MG63 (cell line): ENCODE measurements around the gene CHMP4B. TPM values are rescaled to one million over a fixed set of nuclear protein-coding genes. Genes with fewer than 3 reads are reported as not detected.
A peak's percentile ranks its signal among the peaks of the same experiment; 100 is the strongest.

Experiments used
- DNase-seq: peaks from one replicate; pipeline ENCODE4 v3.0.0-alpha.2; 2020
- H3K27me3 ChIP-seq: fragments of 250-450 bp; sonication (Bioruptor Pico); 2 replicates; pipeline ENCODE4 v1.5.1; 2020; ENCODE audit warnings: mild to moderate bottlenecking, moderate library complexity
- H3K36me3 ChIP-seq: fragments of 250-450 bp; sonication (Bioruptor Pico); 2 replicates; pipeline ENCODE4 v1.5.1; 2020; ENCODE audit warnings: mild to moderate bottlenecking, moderate library complexity
- H3K4me3 ChIP-seq: fragments of 250-450 bp; sonication (Bioruptor Pico); 2 replicates; pipeline ENCODE4 v1.5.1; 2020; ENCODE audit warnings: mild to moderate bottlenecking, moderate library complexity
- H3K9me3 ChIP-seq: fragments of 250-450 bp; sonication (Bioruptor Pico); 2 replicates; pipeline ENCODE4 v1.5.1; 2020; ENCODE audit warnings: mild to moderate bottlenecking, moderate library complexity
- total RNA-seq: library from RNA; depleted of rRNA; stranded (reverse); fragments of >200 nt; shearing (Covaris generic); gene quantifications from 2 replicates; pipeline ENCODE4 v1.2.3, GENCODE V29; 2014; ENCODE audit warnings: low replicate concordance; rRNA removed

Gene CHMP4B
- total RNA-seq, 1 experiment from 2014 or later = 73.9 TPM

- Histone ChIP-seq H3K4me3 (no peak overlapping the region), H3K9me3 (peaks cover 10% of the 10 kb centered on the region), H3K36me3 (no peaks in the 10 kb centered on the region), H3K27me3 (no peaks in the 10 kb centered on the region)
- no peak for DNase-seq
Measured at GRCh38 chr20:33882481-33882880, 71.3 kb downstream of the CHMP4B start.

GRCh38 chr20:33883164-33883563 lies 72.0 kb downstream of the CHMP4B start:
- H3K9me3 ChIP-seq = peaks cover 10% of the 10 kb centered on the region
- H3K27me3 ChIP-seq = no peaks in the 10 kb centered on the region
- no peak overlapping the region for H3K4me3 ChIP-seq
- no peak for DNase-seq
- no peaks in the 10 kb centered on the region for H3K36me3 ChIP-seq

GRCh38 chr20:33884633-33885032 lies 73.5 kb downstream of the CHMP4B start:
- Histone ChIP-seq H3K9me3 (peaks cover under 1% of the 10 kb centered on the region), H3K27me3 (no peaks in the 10 kb centered on the region), H3K36me3 (no peaks in the 10 kb centered on the region), H3K4me3 (no peak overlapping the region)
- DNase-seq = no peak

- H3K27me3 ChIP-seq = no peaks in the 10 kb centered on the region
- DNase-seq = no peak
- no peaks in the 10 kb centered on the region for H3K36me3 ChIP-seq
- no peak overlapping the region for H3K4me3 ChIP-seq
- H3K9me3 ChIP-seq = peaks cover 15% of the 10 kb centered on the region
Measured at GRCh38 chr20:33889312-33889711, 78.2 kb downstream of the CHMP4B start.

- peaks cover 15% of the 10 kb centered on the region for H3K9me3 ChIP-seq
- no peaks in the 10 kb centered on the region for H3K36me3 ChIP-seq
- H3K4me3 ChIP-seq = no peak overlapping the region
- no peak for DNase-seq
- no peaks in the 10 kb centered on the region for H3K27me3 ChIP-seq
Measured at GRCh38 chr20:33890557-33890956, 79.4 kb downstream of the CHMP4B start.

- peak; percentile 35 for DNase-seq
- no peak overlapping the region for H3K4me3 ChIP-seq
Measured at GRCh38 chr20:33893314-33893713, 82.2 kb downstream of the CHMP4B start.

GRCh38 chr20:33894798-33895197 lies 83.7 kb downstream of the CHMP4B start:
- no peak for DNase-seq
- Histone ChIP-seq H3K27me3 (no peaks in the 10 kb centered on the region), H3K36me3 (no peaks in the 10 kb centered on the region), H3K4me3 (no peak overlapping the region), H3K9me3 (peaks cover 15% of the 10 kb centered on the region)

More at GRCh38 chr20:33893314-33893713, 82.2 kb downstream of the CHMP4B start:
- H3K36me3 ChIP-seq = no peaks in the 10 kb centered on the region
- peaks cover 15% of the 10 kb centered on the region for H3K9me3 ChIP-seq
- H3K27me3 ChIP-seq = no peaks in the 10 kb centered on the region

- DNase-seq = peak; percentile 55
- Histone ChIP-seq H3K36me3 (no peaks in the 10 kb centered on the region), H3K27me3 (no peaks in the 10 kb centered on the region), H3K9me3 (no peaks in the 10 kb centered on the region), H3K4me3 (no peak overlapping the region)
Measured at GRCh38 chr20:33896509-33896908, 85.4 kb downstream of the CHMP4B start.

- no peak overlapping the region for H3K4me3 ChIP-seq
- H3K27me3 ChIP-seq = no peaks in the 10 kb centered on the region
- H3K9me3 ChIP-seq = no peaks in the 10 kb centered on the region
- H3K36me3 ChIP-seq = no peaks in the 10 kb centered on the region
- no peak for DNase-seq
Measured at GRCh38 chr20:33897313-33897912, 86.3 kb downstream of the CHMP4B start.

GRCh38 chr20:33899106-33899505 lies 88.0 kb downstream of the CHMP4B start:
- no peak for DNase-seq
- Histone ChIP-seq H3K36me3 (no peaks in the 10 kb centered on the region), H3K27me3 (no peaks in the 10 kb centered on the region), H3K4me3 (no peak overlapping the region), H3K9me3 (no peaks in the 10 kb centered on the region)

GRCh38 chr20:33900521-33901131 lies 89.5 kb downstream of the CHMP4B start:
- Histone ChIP-seq H3K4me3 (no peak overlapping the region), H3K36me3 (no peaks in the 10 kb centered on the region), H3K9me3 (no peaks in the 10 kb centered on the region), H3K27me3 (no peaks in the 10 kb centered on the region)
- DNase-seq = no peak

GRCh38 chr20:33901132-33901523 lies 90.0 kb downstream of the CHMP4B start:
- Histone ChIP-seq H3K4me3 (no peak overlapping the region), H3K9me3 (no peaks in the 10 kb centered on the region), H3K36me3 (no peaks in the 10 kb centered on the region), H3K27me3 (no peaks in the 10 kb centered on the region)
- no peak for DNase-seq

GRCh38 chr20:33902011-33902410 lies 90.9 kb downstream of the CHMP4B start:
- no peak overlapping the region for H3K4me3 ChIP-seq
- no peaks in the 10 kb centered on the region for H3K9me3 ChIP-seq
- DNase-seq = no peak
- H3K27me3 ChIP-seq = no peaks in the 10 kb centered on the region
- H3K36me3 ChIP-seq = no peaks in the 10 kb centered on the region

Other genes starting within 250 kb of the CHMP4B start
- not detected in 2 replicates for gene C20orf144, start 149.0 kb upstream of the CHMP4B start, total RNA-seq
- 2.4 and 3.5 TPM in 2 replicates for gene ACTL10, start 144.4 kb upstream of the CHMP4B start, total RNA-seq
- 4.4 and 17.4 TPM in 2 replicates for gene NECAB3, start 136.9 kb upstream of the CHMP4B start, total RNA-seq
- gene E2F1, start 125.0 kb upstream of the CHMP4B start, total RNA-seq = 52.1 and 57.2 TPM in 2 replicates
- gene PXMP4, start 91.0 kb upstream of the CHMP4B start, total RNA-seq = 1.5 and 2.7 TPM in 2 replicates
- 1.0 and 1.5 TPM in 2 replicates for gene ZNF341, start 79.4 kb upstream of the CHMP4B start, total RNA-seq
- gene RALY, start 182.6 kb downstream of the CHMP4B start, total RNA-seq = 181 and 241 TPM in 2 replicates